Panc1 (cell line): ENCODE measurements around the gene SYT9. TPM values are rescaled to one million over a fixed set of nuclear protein-coding genes. Genes with fewer than 3 reads are reported as not detected.

Source experiments
- ATAC-seq: fragments of 200-7000 bp; cut with Tn5 transposase; 2 replicates; pipeline ENCODE4 v1.9.1; 2020; ENCODE audit warnings: mild to moderate bottlenecking, moderate library complexity
- BruUV-seq: library from RNA; stranded (reverse); fragments of 400-500 nt; replicated peaks from 2 replicates; lab custom pipeline; 2021; lab: Mats Ljungman, UMichigan
- CTCF ChIA-PET: fragments of 300-600 bp; sonication (Branson Sonifier 250); formaldehyde crosslinking; loops from one replicate; lab custom pipeline; 2022; ENCODE audit warnings: antibody characterized with exemption; lab: Charles Lee
- POLR2A ChIA-PET: fragments of 300-600 bp; sonication (Branson Sonifier 250); formaldehyde crosslinking; loops from one replicate; lab custom pipeline; 2022; ENCODE audit warnings: antibody characterized with exemption; lab: Charles Lee
- DNase-seq: peaks from one replicate; pipeline ENCODE4 v3.0.0-alpha.2; 2010; ENCODE audit warnings: low read depth, low spot score
- H3K27ac ChIP-seq: 2 replicates; pipeline ENCODE4 v1.5.1; 2011; ENCODE audit warnings: mild to moderate bottlenecking, low read length, inconsistent platforms
- H3K27me3 ChIP-seq: fragments of 200-500 bp; sonication (Bioruptor generic); 2 replicates; pipeline ENCODE4 v1.6.0; 2014; ENCODE audit warnings: low read length, inconsistent platforms; ENCODE audit not compliant: control insufficient read depth, insufficient read depth
- H3K36me3 ChIP-seq: fragments of 200-500 bp; sonication (Bioruptor generic); 2 replicates; pipeline ENCODE4 v1.5.1; 2014; ENCODE audit warnings: inconsistent platforms, mild to moderate bottlenecking, low read length, moderate library complexity; ENCODE audit not compliant: control insufficient read depth, insufficient read depth
- H3K4me1 ChIP-seq: 2 replicates; pipeline ENCODE4 v1.5.1; 2011; ENCODE audit warnings: inconsistent platforms, mild to moderate bottlenecking, low read length, moderate library complexity; ENCODE audit not compliant: control insufficient read depth, insufficient read depth
- H3K4me3 ChIP-seq, 2 experiments: 2 replicates each; pipeline ENCODE4 v1.5.1; 2011 to 2012; ENCODE audit warnings: low read depth in 2 of 2, low read length in 2 of 2, mild to moderate bottlenecking in 2 of 2, inconsistent platforms in 1 of 2, moderate library complexity in 1 of 2
- H3K9me3 ChIP-seq: fragments of 200-500 bp; sonication (Bioruptor generic); 2 replicates; pipeline ENCODE4 v1.5.1; 2014; ENCODE audit warnings: low read depth, mild to moderate bottlenecking, inconsistent platforms, low read length, moderate library complexity; ENCODE audit not compliant: control insufficient read depth, insufficient read depth
- CTCF ChIP-seq: fragments of 450-650 bp; IDR thresholded peaks from 2 replicates; pipeline ENCODE4 v1.5.1; 2017; ENCODE audit warnings: mild to moderate bottlenecking
- POLR2AphosphoS5 ChIP-seq: IDR thresholded peaks from 2 replicates; pipeline ENCODE4 v1.6.1; 2012; ENCODE audit warnings: mild to moderate bottlenecking, low read depth, low read length, moderate library complexity
- REST ChIP-seq, 2 experiments: IDR thresholded peaks; 2 replicates each; pipeline ENCODE4 v1.6.1; 2011 to 2012; ENCODE audit warnings: low read depth in 2 of 2, control low read depth in 1 of 2, low read length in 1 of 2, mild to moderate bottlenecking in 1 of 2, moderate library complexity in 1 of 2; ENCODE audit not compliant: insufficient read depth in 1 of 2
- SIN3A ChIP-seq: IDR thresholded peaks from 2 replicates; pipeline ENCODE4 v1.6.1; 2012; ENCODE audit warnings: low read depth, mild to moderate bottlenecking, low read length, moderate library complexity, borderline replicate concordance; ENCODE audit not compliant: insufficient read depth
- TCF7L2 ChIP-seq: IDR thresholded peaks from 2 replicates; pipeline ENCODE4 v1.6.1; 2011; ENCODE audit warnings: mild to moderate bottlenecking, low read depth, low read length, inconsistent platforms
- in situ Hi-C: cut with HindIII; loops from 2 replicates; pipeline ENCODE4 v1.10.0; 2016; ENCODE audit warnings: low sequenced_read_pairs, low pct_unique_long_range_greater_than_20kb
- intact Hi-C: fragments of 100-400 bp; cut with micrococcal nuclease; formaldehyde crosslinking; loops from one replicate; pipeline ENCODE4 v1.10.0; 2022; ENCODE audit not compliant: unreplicated experiment
- total RNA-seq: library from RNA; stranded (reverse); gene quantifications from one replicate; pipeline ENCODE4 v1.2.1, GENCODE V29; 2021; ENCODE audit not compliant: unreplicated experiment

SYT9 gene
- total RNA-seq, 1 experiment from 2014 or later, result 3.7 TPM

GRCh38 chr11:7501894-7502293 is 250.2 kb downstream of the SYT9 start:
- no peak overlapping the region for H3K4me3 ChIP-seq
- DNase-seq, result no peak
- no peaks in the 10 kb centered on the region for H3K9me3 ChIP-seq
- no TSS peak for BruUV-seq
- H3K4me1 ChIP-seq, result no peaks in the 10 kb centered on the region
- in situ Hi-C loops, result no loop called here
- no peak for TF ChIP-seq CTCF
- no peak for TF ChIP-seq REST (IDR thresholded peaks at IDR 0.05; ENCODE audit: insufficient read depth in 1 of 2, low read depth in 2 of 2, low read length in 1 of 2)
- TF ChIP-seq TCF7L2, result no peak
- no peak for TF ChIP-seq SIN3A
- TF ChIP-seq POLR2AphosphoS5, result no peak
- H3K36me3 ChIP-seq, result no peaks in the 10 kb centered on the region
- no peaks in the 10 kb centered on the region for H3K27me3 ChIP-seq
- ATAC-seq, result no peak
- H3K27ac ChIP-seq, result no peak overlapping the region
- intact Hi-C loops, result no loop called here
- ChIA-PET POLR2A (no interaction called here), CTCF (interaction anchor here (0.6 kb wide), 1 partner anchor 342 kb away, joined by 3 read pairs; no protein-coding TSS in a partner anchor)

GRCh38 chr11:7506243-7506642 is 254.5 kb downstream of the SYT9 start:
- no peaks in the 10 kb centered on the region for H3K36me3 ChIP-seq
- no peak for DNase-seq
- TF ChIP-seq POLR2AphosphoS5, result no peak
- TF ChIP-seq REST (IDR thresholded peaks at IDR 0.05; ENCODE audit: insufficient read depth in 1 of 2, low read depth in 2 of 2, low read length in 1 of 2), result no peak
- TF ChIP-seq TCF7L2, result no peak
- no peak for TF ChIP-seq SIN3A
- no peak for TF ChIP-seq CTCF
- ChIA-PET CTCF (interaction anchor here (0.6 kb wide), 1 partner anchor 161 kb away, joined by 4 read pairs; no protein-coding TSS in a partner anchor), POLR2A (no interaction called here)
- H3K4me3 ChIP-seq, result no peak overlapping the region
- no peaks in the 10 kb centered on the region for H3K9me3 ChIP-seq
- no peaks in the 10 kb centered on the region for H3K27me3 ChIP-seq
- intact Hi-C loops, result no loop called here
- in situ Hi-C loops, result no loop called here
- H3K4me1 ChIP-seq, result no peaks in the 10 kb centered on the region
- no peak for ATAC-seq
- BruUV-seq, result no TSS peak
- H3K27ac ChIP-seq, result no peak overlapping the region
